ENCODE data around the gene PLCB1.

PLCB1 gene

GRCh38 chr20:8223091-8223870 lies 91.2 kb downstream of the PLCB1 start:
- Histone ChIP-seq H3K4me1 (ENCODE audit: insufficient read depth, low read length, poor library complexity, severe bottlenecking) (no peaks in the 10 kb centered on the region), H2AFZ (ENCODE audit: low read length) (no peak overlapping the region), H3K4me2 (ENCODE audit: low read depth, low read length, poor library complexity, severe bottlenecking) (no peak overlapping the region), H3K36me3 (ENCODE audit: insufficient read depth, low read length) (no peaks in the 10 kb centered on the region), H3K9me2 (replicated peaks; ENCODE audit: low read depth, low read length) (no peaks in the 10 kb centered on the region), H3K27me3 (ENCODE audit: insufficient read depth, low read length, poor library complexity, severe bottlenecking) (no peaks in the 10 kb centered on the region), H4K20me1 (ENCODE audit: insufficient read depth, low read length, poor library complexity, severe bottlenecking) (no peaks in the 10 kb centered on the region), H3K79me2 (ENCODE audit: insufficient read depth, low read length) (0 out of 2 replicates have a peak, but pooled peaks cover 4% of the 10 kb centered on the region), H3K9ac (ENCODE audit: low read depth, low read length, poor library complexity, severe bottlenecking) (no peak overlapping the region), H3K9me3 (ENCODE audit: insufficient read depth, low read depth, low read length) (no peaks in the 10 kb centered on the region), H3F3A (ENCODE audit: low read depth) (no peaks in the 10 kb centered on the region), H3K4me3 (ENCODE audit: low read length, poor library complexity, severe bottlenecking) (no peak overlapping the region)
- no peak for TF ChIP-seq EZH2phosphoT487 (IDR thresholded peaks at IDR 0.05; ENCODE audit: borderline replicate concordance)
- TF ChIP-seq, protein P1, sequence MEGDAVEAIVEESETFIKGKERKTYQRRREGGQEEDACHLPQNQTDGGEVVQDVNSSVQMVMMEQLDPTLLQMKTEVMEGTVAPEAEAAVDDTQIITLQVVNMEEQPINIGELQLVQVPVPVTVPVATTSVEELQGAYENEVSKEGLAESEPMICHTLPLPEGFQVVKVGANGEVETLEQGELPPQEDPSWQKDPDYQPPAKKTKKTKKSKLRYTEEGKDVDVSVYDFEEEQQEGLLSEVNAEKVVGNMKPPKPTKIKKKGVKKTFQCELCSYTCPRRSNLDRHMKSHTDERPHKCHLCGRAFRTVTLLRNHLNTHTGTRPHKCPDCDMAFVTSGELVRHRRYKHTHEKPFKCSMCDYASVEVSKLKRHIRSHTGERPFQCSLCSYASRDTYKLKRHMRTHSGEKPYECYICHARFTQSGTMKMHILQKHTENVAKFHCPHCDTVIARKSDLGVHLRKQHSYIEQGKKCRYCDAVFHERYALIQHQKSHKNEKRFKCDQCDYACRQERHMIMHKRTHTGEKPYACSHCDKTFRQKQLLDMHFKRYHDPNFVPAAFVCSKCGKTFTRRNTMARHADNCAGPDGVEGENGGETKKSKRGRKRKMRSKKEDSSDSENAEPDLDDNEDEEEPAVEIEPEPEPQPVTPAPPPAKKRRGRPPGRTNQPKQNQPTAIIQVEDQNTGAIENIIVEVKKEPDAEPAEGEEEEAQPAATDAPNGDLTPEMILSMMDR (conservative IDR thresholded peaks at IDR 0.05; ENCODE audit: low read length), result no peak

DNA sequence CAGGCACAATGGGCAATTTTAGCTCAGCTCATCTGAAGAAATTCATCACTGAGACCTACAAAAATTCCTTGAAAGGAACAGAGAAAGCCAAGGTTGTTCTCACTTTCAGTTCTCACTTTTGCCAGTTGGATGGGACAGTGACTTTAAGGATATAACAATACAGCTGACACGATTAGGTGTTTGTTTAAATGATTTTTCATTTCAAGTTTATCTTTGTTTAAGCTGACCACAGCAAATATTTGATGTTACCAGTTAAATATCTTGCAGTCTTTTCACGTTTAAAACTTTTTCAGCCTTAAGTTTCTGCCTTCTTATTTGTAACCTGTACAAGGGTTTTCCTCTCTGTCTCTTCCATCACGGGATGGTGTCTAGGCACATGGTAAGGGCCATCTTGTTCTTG lies 93.6 kb downstream of the PLCB1 start:
- H3K9ac ChIP-seq (ENCODE audit: low read depth, low read length, poor library complexity, severe bottlenecking), result no peak overlapping the region
- H2AFZ ChIP-seq (ENCODE audit: low read length), result no peak overlapping the region
- H4K20me1 ChIP-seq (ENCODE audit: insufficient read depth, low read length, poor library complexity, severe bottlenecking), result no peaks in the 10 kb centered on the region
- H3K79me2 ChIP-seq (ENCODE audit: insufficient read depth, low read length), result 0 out of 2 replicates have a peak, but pooled peaks cover 7% of the 10 kb centered on the region
- no peaks in the 10 kb centered on the region for H3K27me3 ChIP-seq (ENCODE audit: insufficient read depth, low read length, poor library complexity, severe bottlenecking)
- H3K9me3 ChIP-seq (ENCODE audit: insufficient read depth, low read depth, low read length), result no peaks in the 10 kb centered on the region
- TF ChIP-seq, protein P1 (conservative IDR thresholded peaks at IDR 0.05; ENCODE audit: low read length), result no peak
- no peak for TF ChIP-seq EZH2phosphoT487 (IDR thresholded peaks at IDR 0.05; ENCODE audit: borderline replicate concordance)
- H3F3A ChIP-seq (ENCODE audit: low read depth), result no peaks in the 10 kb centered on the region
- no peaks in the 10 kb centered on the region for H3K9me2 ChIP-seq (replicated peaks; ENCODE audit: low read depth, low read length)
- H3K4me3 ChIP-seq (ENCODE audit: low read length, poor library complexity, severe bottlenecking), result no peak overlapping the region
- no peak overlapping the region for H3K4me2 ChIP-seq (ENCODE audit: low read depth, low read length, poor library complexity, severe bottlenecking)
- H3K4me1 ChIP-seq (ENCODE audit: insufficient read depth, low read length, poor library complexity, severe bottlenecking), result no peaks in the 10 kb centered on the region
- H3K36me3 ChIP-seq (ENCODE audit: insufficient read depth, low read length), result no peaks in the 10 kb centered on the region

DNA sequence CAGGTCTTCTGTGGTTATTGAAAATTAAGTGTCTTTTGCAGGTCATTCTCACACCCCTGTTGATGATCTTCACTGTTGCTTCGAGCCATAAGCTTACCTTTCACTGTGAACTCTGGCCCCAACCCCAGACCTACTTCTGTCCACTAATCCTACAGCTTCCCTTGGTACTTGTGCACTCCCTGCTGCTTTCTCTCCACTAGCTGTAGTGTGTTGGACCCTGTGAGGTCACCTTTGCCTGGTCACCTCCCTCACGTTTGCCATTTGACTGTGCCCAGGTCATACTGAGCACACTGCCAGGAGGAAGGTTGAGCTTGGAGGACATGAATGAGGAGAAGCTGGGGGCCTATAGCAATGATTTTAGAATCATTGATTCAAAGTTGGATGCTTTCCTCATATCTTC lies 94.0 kb downstream of the PLCB1 start:
- Histone ChIP-seq H3K36me3 (ENCODE audit: insufficient read depth, low read length) (no peaks in the 10 kb centered on the region), H3K9ac (ENCODE audit: low read depth, low read length, poor library complexity, severe bottlenecking) (no peak overlapping the region), H3K4me2 (ENCODE audit: low read depth, low read length, poor library complexity, severe bottlenecking) (no peak overlapping the region), H3K9me3 (ENCODE audit: insufficient read depth, low read depth, low read length) (no peaks in the 10 kb centered on the region), H3K79me2 (ENCODE audit: insufficient read depth, low read length) (0 out of 2 replicates have a peak, but pooled peaks cover 7% of the 10 kb centered on the region), H3K4me1 (ENCODE audit: insufficient read depth, low read length, poor library complexity, severe bottlenecking) (peaks cover 3% of the 10 kb centered on the region), H3K27me3 (ENCODE audit: insufficient read depth, low read length, poor library complexity, severe bottlenecking) (no peaks in the 10 kb centered on the region), H3K9me2 (replicated peaks; ENCODE audit: low read depth, low read length) (no peaks in the 10 kb centered on the region), H3F3A (ENCODE audit: low read depth) (no peaks in the 10 kb centered on the region), H2AFZ (ENCODE audit: low read length) (no peak overlapping the region), H4K20me1 (ENCODE audit: insufficient read depth, low read length, poor library complexity, severe bottlenecking) (no peaks in the 10 kb centered on the region), H3K4me3 (ENCODE audit: low read length, poor library complexity, severe bottlenecking) (no peak overlapping the region)
- TF ChIP-seq EZH2phosphoT487 (IDR thresholded peaks at IDR 0.05; ENCODE audit: borderline replicate concordance), result no peak
- TF ChIP-seq, protein P1 (conservative IDR thresholded peaks at IDR 0.05; ENCODE audit: low read length), result no peak
